Upper lobe of left lung (tissue), 6 donors: ENCODE data around the gene OR6K2. TPM values are rescaled to one million over a fixed set of nuclear protein-coding genes. Genes with fewer than 3 reads are reported as not detected.
"Not testable (repeated sequence)": the region's sequence is repeated elsewhere in the genome, so short reads cannot be mapped to it uniquely, and the experiment has no call there.

Source experiments
- ATAC-seq, 2 donors: fragments of 200-7000 bp; cut with Tn5 transposase; one replicate each; pipeline ENCODE4 v1.9.1; 2022; ENCODE audit warnings: mild to moderate bottlenecking in 2 of 2, moderate library complexity in 2 of 2; ENCODE audit not compliant: low FRiP score in 2 of 2
- DNase-seq, 2 donors: peaks; one replicate each; pipeline ENCODE4 v3.0.0-alpha.2; 2019 to 2020
- H3K27ac ChIP-seq, 4 donors: fragments of 200-600 bp; sonication (generic); one replicate each; pipeline ENCODE4 v1.5.1; 2016 to 2019
- H3K27me3 ChIP-seq, 4 donors: fragments of 200-600 bp; sonication (generic); one replicate each; pipeline ENCODE4 v1.5.1; 2017 to 2019
- H3K36me3 ChIP-seq, 4 donors: fragments of 200-600 bp; sonication (generic); one replicate each; pipeline ENCODE4 v1.5.1; 2016 to 2019
- H3K4me1 ChIP-seq, 4 donors: fragments of 200-600 bp; sonication (generic); one replicate each; pipeline ENCODE4 v1.5.1; 2018 to 2019
- H3K4me3 ChIP-seq, 4 donors: fragments of 200-600 bp; sonication (generic); one replicate each; pipeline ENCODE4 v1.5.1; 2017 to 2019; ENCODE audit warnings: mild to moderate bottlenecking in 2 of 4, moderate library complexity in 1 of 4
- H3K9me3 ChIP-seq, 4 donors: fragments of 200-600 bp; sonication (generic); one replicate each; pipeline ENCODE4 v1.5.1; 2018 to 2019
- EP300 ChIP-seq, 4 donors: sonication (generic); formaldehyde crosslinking; IDR thresholded peaks; one replicate each; pipeline ENCODE4 v1.5.1; 2017; ENCODE audit warnings: antibody characterized with exemption in 4 of 4, control low read depth in 2 of 4
- POLR2A ChIP-seq, 4 donors: fragments of 450-650 bp; IDR thresholded peaks; one replicate each; pipeline ENCODE4 v1.5.1; 2016 to 2017; ENCODE audit warnings: antibody characterized with exemption in 4 of 4, mild to moderate bottlenecking in 2 of 4
- POLR2AphosphoS5 ChIP-seq, 2 donors: sonication (generic); formaldehyde crosslinking; IDR thresholded peaks; one replicate each; pipeline ENCODE4 v1.5.1; 2017; ENCODE audit warnings: antibody characterized with exemption in 2 of 2
- WGBS, 2 donors: methylation state at CpG; one replicate each; pipeline ENCODE4 v1.1.5; 2017 to 2018; 5-methylcytosine and 5-hydroxymethylcytosine counted together
- total RNA-seq, 6 donors: library from RNA; depleted of rRNA in 4 of 6; stranded (reverse); fragments of >200 nt in 4 of 6; gene quantifications; one replicate each; pipeline versions ENCODE4 v1.1.0 to v1.2.1, GENCODE V29; 2016 to 2021
- TF ChIP-seq, protein P1 (sequence below), 6 experiments: fragments of 450-650 bp in 4 of 6; fragments of 200-600 bp in 2 of 6; sonication (generic) in 2 of 6; IDR thresholded peaks; one replicate each; pipeline ENCODE4 v1.5.1; 2016 to 2019; ENCODE audit warnings: antibody characterized with exemption in 6 of 6
- donor health status: DM: no; HTN: no; CAD: no; lungs with moderate emphysema.
- donor health status: DM: no; HTN: yes; CAD: no; lungs with severe emphysema.

The OR6K2 gene
- total RNA-seq, 6 donors from 2014 or later, result not detected

DNA sequence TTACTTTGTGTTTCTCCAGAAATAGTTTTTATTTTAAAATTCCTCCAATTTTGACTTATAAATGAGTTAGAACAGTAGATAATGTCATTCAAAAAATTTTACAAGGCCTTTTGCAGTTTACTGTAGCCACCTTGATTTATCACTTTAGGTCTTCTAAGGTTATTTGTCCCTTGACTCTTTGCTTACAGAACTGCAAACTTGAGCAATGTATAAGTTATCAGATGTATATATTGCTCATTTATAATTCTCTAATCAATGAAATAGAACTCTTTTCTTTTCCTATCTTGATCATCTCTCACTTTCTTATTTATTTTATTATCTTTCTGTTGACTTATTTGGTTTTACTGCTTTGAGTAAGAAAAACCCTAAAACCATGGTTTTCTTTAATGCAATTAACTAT is 8.1 kb downstream of the OR6K2 start:
- Histone ChIP-seq H3K27ac (no peak overlapping the region), H3K27me3 (no peaks in the 10 kb centered on the region), H3K4me3 (no peak overlapping the region), H3K36me3 (no peaks in the 10 kb centered on the region), H3K9me3 (no peaks in the 10 kb centered on the region), H3K4me1 (no peaks in the 10 kb centered on the region)
- DNase-seq, result no peak
- no peak for TF ChIP-seq EP300 (IDR thresholded peaks at IDR 0.05)
- no peak for TF ChIP-seq POLR2A (IDR thresholded peaks at IDR 0.05)
- TF ChIP-seq, protein P1, sequence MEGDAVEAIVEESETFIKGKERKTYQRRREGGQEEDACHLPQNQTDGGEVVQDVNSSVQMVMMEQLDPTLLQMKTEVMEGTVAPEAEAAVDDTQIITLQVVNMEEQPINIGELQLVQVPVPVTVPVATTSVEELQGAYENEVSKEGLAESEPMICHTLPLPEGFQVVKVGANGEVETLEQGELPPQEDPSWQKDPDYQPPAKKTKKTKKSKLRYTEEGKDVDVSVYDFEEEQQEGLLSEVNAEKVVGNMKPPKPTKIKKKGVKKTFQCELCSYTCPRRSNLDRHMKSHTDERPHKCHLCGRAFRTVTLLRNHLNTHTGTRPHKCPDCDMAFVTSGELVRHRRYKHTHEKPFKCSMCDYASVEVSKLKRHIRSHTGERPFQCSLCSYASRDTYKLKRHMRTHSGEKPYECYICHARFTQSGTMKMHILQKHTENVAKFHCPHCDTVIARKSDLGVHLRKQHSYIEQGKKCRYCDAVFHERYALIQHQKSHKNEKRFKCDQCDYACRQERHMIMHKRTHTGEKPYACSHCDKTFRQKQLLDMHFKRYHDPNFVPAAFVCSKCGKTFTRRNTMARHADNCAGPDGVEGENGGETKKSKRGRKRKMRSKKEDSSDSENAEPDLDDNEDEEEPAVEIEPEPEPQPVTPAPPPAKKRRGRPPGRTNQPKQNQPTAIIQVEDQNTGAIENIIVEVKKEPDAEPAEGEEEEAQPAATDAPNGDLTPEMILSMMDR (IDR thresholded peaks at IDR 0.05), result no peak
- no peak for TF ChIP-seq POLR2AphosphoS5 (IDR thresholded peaks at IDR 0.05)
- ATAC-seq, result no peak

DNA sequence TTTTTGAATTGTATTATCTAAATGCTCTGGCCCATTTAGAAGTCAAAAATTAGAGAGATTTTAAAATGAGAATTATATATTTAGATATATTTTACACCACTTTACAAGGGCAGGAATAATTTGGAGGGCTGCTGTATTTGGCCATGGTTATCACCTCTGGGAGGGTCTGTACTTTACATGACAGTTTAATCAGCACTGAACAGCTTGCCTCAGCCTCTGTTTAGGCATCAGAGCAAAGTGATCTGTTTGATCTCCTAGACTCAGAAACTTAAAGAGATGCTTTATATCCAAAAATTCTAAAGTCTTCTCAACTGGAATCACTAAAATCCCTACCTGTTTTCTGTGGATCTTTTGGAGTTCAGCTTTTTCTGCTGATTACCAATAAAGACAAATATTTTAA is 8.5 kb downstream of the OR6K2 start:
- DNase-seq (no peak), ATAC-seq (no peak)
- TF ChIP-seq POLR2AphosphoS5 (IDR thresholded peaks at IDR 0.05) (no peak), EP300 (IDR thresholded peaks at IDR 0.05) (no peak), POLR2A (IDR thresholded peaks at IDR 0.05) (no peak)
- TF ChIP-seq, protein P1 (IDR thresholded peaks at IDR 0.05), result no peak
- Histone ChIP-seq H3K9me3 (no peaks in the 10 kb centered on the region), H3K4me1 (no peaks in the 10 kb centered on the region), H3K27ac (no peak overlapping the region), H3K36me3 (no peaks in the 10 kb centered on the region), H3K27me3 (no peaks in the 10 kb centered on the region), H3K4me3 (no peak overlapping the region)

DNA sequence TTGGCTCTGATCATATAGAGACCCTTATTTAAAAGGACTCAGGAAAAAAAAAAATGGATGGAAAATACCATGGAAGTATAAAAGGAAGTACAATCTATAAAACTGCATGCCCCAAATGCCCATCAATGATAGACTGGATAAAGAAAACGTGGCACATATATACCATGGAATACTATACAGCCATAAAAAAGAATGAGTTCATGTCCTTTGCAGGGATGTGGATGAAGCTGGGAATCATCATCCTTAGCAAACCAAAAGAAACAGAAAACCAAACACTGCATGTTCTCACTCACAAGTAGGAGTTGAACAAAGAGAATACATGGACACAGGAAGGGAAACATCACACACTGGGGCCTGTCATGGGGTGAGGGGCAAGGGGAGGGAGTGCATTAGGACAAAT is 9.3 kb downstream of the OR6K2 start:
- not testable (repeated sequence) for ATAC-seq, H3K9me3 ChIP-seq, H3K27me3 ChIP-seq, H3K4me3 ChIP-seq, DNase-seq, H3K4me1 ChIP-seq, H3K27ac ChIP-seq, H3K36me3 ChIP-seq
- 55 to 64% methylated on average over 1 of the region's 1 CpG for WGBS, 2 donors

DNA sequence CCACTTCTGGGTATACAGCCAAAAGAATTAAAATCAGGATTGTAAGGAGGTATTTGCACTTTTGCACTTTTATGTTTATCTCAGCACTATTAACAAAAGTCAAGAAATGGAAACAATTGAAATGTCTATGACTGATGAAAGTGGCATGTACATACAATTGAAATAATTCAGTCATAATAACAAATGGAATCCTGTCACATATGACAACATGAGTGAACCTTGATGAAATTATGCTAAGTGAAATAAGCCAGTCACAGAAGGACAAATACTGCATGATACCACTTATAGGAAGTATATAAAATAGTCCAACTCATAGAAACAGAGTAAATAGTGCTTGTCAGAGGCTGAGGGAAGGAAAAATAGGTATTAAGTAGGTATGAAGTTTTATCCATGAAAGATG is 10.6 kb downstream of the OR6K2 start:
- no peaks in the 10 kb centered on the region for H3K36me3 ChIP-seq
- no peaks in the 10 kb centered on the region for H3K4me1 ChIP-seq
- no peak for TF ChIP-seq POLR2AphosphoS5 (IDR thresholded peaks at IDR 0.05)
- TF ChIP-seq EP300 (IDR thresholded peaks at IDR 0.05), result no peak
- no peak for TF ChIP-seq POLR2A (IDR thresholded peaks at IDR 0.05)
- TF ChIP-seq, protein P1 (IDR thresholded peaks at IDR 0.05), result no peak
- H3K27me3 ChIP-seq, result no peaks in the 10 kb centered on the region
- DNase-seq (no peak), ATAC-seq (no peak)
- no peak overlapping the region for H3K27ac ChIP-seq
- H3K4me3 ChIP-seq, result no peak overlapping the region
- no peaks in the 10 kb centered on the region for H3K9me3 ChIP-seq

DNA sequence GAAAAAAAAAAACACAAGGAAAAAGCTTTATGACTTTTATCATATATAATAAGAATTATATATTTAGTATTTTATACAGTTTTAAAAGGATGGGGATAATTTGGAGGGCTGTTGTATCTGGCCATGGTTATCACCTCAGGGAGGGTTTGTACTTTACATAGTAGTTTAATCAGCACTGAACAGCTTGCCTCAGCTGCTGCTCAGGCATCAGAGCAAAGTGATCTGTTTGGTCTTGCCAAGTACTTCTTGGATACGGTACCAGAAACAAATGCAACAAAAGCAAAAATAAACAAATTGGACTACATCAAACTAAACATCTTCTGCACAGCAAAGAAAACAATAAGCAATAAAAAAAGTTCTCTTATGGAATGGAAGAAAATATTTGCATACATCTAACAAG is 11.3 kb downstream of the OR6K2 start:
- ATAC-seq, result no peak
- H3K4me3 ChIP-seq, result no peak overlapping the region

DNA sequence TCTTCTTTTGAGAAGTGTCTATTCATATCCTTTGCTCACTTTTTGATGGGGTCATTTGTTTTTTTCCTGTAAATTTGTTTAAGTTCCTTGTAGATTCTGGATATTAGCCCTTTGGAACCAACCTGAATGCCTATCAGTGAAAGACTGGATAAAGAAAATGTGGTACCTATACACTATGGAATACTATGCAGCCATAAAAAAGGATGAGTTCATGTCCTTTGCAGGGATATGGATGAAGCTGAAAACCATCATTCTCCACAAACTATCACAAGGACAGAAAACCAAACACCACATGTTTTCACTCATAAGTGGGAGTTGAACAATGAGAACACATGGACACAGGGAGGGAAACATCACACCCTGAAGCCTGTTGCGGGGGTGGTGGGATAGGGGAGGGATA is 12.1 kb downstream of the OR6K2 start:
- WGBS, 2 donors, result 83 to 100% methylated on average over 1 of the region's 1 CpG
- H3K4me1 ChIP-seq, H3K27ac ChIP-seq, ATAC-seq, H3K4me3 ChIP-seq, H3K9me3 ChIP-seq, H3K27me3 ChIP-seq, DNase-seq, H3K36me3 ChIP-seq: not testable (repeated sequence)

More for the DNA sequence above, 11.3 kb downstream of the OR6K2 start:
- TF ChIP-seq, protein P1 (IDR thresholded peaks at IDR 0.05), result no peak
- TF ChIP-seq EP300 (IDR thresholded peaks at IDR 0.05) (no peak), POLR2AphosphoS5 (IDR thresholded peaks at IDR 0.05) (no peak), POLR2A (IDR thresholded peaks at IDR 0.05) (no peak)
- WGBS, 2 donors, result 30 to 53% methylated on average over 1 of the region's 1 CpG
- DNase-seq, result no peak
- H3K9me3 ChIP-seq, result no peaks in the 10 kb centered on the region
- no peaks in the 10 kb centered on the region for H3K36me3 ChIP-seq
- no peaks in the 10 kb centered on the region for H3K4me1 ChIP-seq
- H3K27ac ChIP-seq, result no peak overlapping the region
- H3K27me3 ChIP-seq, result no peaks in the 10 kb centered on the region
